ENCODE results near the gene OTUD3.

GRCh38 chr1:19854866-19855265 is 27.3 kb upstream of the OTUD3 start:
- TF ChIP-seq YY1 (IDR thresholded peaks at IDR 0.05; ENCODE audit: borderline replicate concordance in 1 of 3, control insufficient read depth in 1 of 3, extremely low read depth in 1 of 3, insufficient read depth in 3 of 3, insufficient read length in 1 of 3, insufficient replicate concordance in 2 of 3, low read depth in 1 of 3, low read length in 2 of 3) (no peak), PBX2 (CRISPR knock-in tag; IDR thresholded peaks at IDR 0.05; ENCODE audit: low read depth) (no peak), PBX2 (tag; conservative IDR thresholded peaks at IDR 0.05; ENCODE audit: low read depth) (no peak)
